ENCODE data around the gene HIC1. TPM values are rescaled to one million over a fixed set of nuclear protein-coding genes. Genes with fewer than 3 reads are reported as not detected.

Gene HIC1
- total RNA-seq, 2 experiments from 2014 or later = 35.1 TPM

DNA sequence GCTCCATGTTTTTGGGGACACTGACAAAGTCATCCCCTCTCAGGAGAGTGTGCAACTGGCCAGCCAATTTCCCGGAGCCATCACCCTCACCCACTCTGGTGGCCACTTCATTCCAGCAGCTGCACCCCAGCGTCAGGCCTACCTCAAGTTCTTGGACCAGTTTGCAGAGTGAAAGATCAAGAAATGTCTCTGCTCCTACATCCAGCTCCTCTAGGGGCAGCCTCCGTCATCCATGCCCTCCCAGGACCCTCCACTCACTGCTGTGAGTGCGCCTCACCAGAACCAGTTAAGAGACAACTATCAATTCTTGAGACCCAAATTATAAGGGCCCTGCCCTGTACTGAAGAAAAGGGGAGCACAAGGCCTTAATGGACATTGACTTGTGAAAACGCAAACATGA, 12.0 kb upstream of the HIC1 start:
- Mint-ChIP-seq H3K9me3 (no peaks in the 10 kb centered on the region), H3K27me3 (peaks cover under 1% of the 10 kb centered on the region), H3K36me3 (ENCODE audit: low read depth) (peaks cover 19% of the 10 kb centered on the region), H3K27ac (peak overlapping the region; percentile 97), H3K4me1 (ENCODE audit: low read depth) (peaks cover 21% of the 10 kb centered on the region), H3K4me3 (peak overlapping the region; percentile 94)
- POLR2A ChIA-PET = no interaction called here
- CTCF ChIA-PET = interaction anchor here (2.9 kb wide), 1 partner anchor 12 kb away, joined by 13 read pairs; the partner anchor contains the start of gene HIC1
- DNase-seq (no peak), ATAC-seq (no peak)
- intact Hi-C loops (cut with micrococcal nuclease) = no loop called here
- TF ChIP-seq, protein P1, sequence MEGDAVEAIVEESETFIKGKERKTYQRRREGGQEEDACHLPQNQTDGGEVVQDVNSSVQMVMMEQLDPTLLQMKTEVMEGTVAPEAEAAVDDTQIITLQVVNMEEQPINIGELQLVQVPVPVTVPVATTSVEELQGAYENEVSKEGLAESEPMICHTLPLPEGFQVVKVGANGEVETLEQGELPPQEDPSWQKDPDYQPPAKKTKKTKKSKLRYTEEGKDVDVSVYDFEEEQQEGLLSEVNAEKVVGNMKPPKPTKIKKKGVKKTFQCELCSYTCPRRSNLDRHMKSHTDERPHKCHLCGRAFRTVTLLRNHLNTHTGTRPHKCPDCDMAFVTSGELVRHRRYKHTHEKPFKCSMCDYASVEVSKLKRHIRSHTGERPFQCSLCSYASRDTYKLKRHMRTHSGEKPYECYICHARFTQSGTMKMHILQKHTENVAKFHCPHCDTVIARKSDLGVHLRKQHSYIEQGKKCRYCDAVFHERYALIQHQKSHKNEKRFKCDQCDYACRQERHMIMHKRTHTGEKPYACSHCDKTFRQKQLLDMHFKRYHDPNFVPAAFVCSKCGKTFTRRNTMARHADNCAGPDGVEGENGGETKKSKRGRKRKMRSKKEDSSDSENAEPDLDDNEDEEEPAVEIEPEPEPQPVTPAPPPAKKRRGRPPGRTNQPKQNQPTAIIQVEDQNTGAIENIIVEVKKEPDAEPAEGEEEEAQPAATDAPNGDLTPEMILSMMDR (IDR thresholded peaks at IDR 0.05) = no peak

DNA sequence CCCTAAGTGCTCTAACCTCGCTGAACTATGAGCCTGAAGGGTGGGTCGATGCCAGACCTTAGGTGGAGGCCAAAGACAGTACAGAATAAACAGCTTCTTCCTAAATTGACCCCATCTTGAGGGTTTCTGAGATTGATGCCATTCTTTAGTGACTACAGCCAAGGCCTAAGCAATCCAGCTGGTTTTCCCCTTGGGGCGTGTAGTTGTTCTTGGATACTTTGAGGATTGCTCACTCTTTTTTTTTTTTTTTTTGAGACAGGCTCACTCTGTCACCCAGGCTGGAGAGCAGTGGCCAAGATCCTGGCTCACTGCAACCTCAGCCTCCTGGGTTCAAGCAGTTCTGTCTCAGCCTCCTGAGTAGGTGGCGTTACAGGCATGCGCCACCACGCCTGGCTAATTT, 11.1 kb upstream of the HIC1 start:
- Mint-ChIP-seq H3K4me3 (peak overlapping the region; percentile 94), H3K27me3 (peaks cover 7% of the 10 kb centered on the region), H3K4me1 (ENCODE audit: low read depth) (peaks cover 27% of the 10 kb centered on the region), H3K36me3 (ENCODE audit: low read depth) (peaks cover 16% of the 10 kb centered on the region), H3K27ac (peak overlapping the region; percentile 97), H3K9me3 (no peaks in the 10 kb centered on the region)
- ATAC-seq (no peak), DNase-seq (no peak)
- intact Hi-C loops (cut with micrococcal nuclease) = no loop called here
- ChIA-PET POLR2A (interaction anchor here (0.6 to 1.2 kb wide), 3 partner anchors 9 to 294 kb away, joined by 3 to 4 read pairs (median 3); no protein-coding TSS in a partner anchor), CTCF (interaction anchor here (2.9 kb wide), 1 partner anchor 11 kb away, joined by 13 read pairs; the partner anchor contains the start of gene HIC1)
- TF ChIP-seq, protein P1 (IDR thresholded peaks at IDR 0.05) = no peak

DNA sequence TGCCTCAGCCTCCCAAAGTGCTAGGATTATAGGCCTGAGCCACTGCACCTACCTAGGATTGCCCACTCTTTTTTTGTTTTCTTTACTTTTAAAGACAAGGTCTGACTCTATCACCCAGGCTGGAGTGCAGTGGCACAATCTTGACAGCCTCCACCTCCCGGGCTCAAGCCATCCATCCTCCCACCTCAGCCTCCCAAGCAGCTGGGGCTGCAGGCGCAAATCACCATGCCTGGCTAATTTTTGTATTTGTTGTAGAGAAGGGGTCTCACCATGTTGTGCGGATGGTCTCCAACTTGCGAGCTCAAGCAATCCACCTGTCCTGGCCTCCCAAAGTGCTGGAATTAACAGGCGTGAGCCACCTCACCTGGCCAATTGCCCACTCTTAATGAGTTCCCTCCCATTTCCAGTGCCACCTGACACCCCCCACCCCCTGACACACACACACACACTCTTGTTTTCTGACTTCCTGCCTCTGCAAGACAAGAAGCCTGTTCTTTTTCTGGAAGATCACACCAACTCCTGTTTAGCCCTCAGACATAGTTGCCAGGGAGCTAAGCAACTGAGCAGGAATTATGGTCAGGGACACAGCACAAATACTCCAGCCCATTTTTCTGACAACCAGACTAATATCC, 10.5 kb upstream of the HIC1 start:
- ChIA-PET CTCF (interaction anchor here (2.9 kb wide), 1 partner anchor 11 kb away, joined by 13 read pairs; the partner anchor contains the start of gene HIC1), POLR2A (interaction anchor here (1.1 to 1.3 kb wide), 3 partner anchors 9 to 294 kb away, joined by 3 read pairs; no protein-coding TSS in a partner anchor)
- Mint-ChIP-seq H3K36me3 (ENCODE audit: low read depth) (peaks cover 16% of the 10 kb centered on the region), H3K9me3 (no peaks in the 10 kb centered on the region), H3K4me1 (ENCODE audit: low read depth) (peaks cover 33% of the 10 kb centered on the region), H3K4me3 (no peak overlapping the region), H3K27ac (peak overlapping the region; percentile 28), H3K27me3 (peaks cover 8% of the 10 kb centered on the region)
- ATAC-seq (no peak), DNase-seq (no peak)
- TF ChIP-seq, protein P1 (IDR thresholded peaks at IDR 0.05) = no peak
- intact Hi-C loops (cut with micrococcal nuclease) = no loop called here

DNA sequence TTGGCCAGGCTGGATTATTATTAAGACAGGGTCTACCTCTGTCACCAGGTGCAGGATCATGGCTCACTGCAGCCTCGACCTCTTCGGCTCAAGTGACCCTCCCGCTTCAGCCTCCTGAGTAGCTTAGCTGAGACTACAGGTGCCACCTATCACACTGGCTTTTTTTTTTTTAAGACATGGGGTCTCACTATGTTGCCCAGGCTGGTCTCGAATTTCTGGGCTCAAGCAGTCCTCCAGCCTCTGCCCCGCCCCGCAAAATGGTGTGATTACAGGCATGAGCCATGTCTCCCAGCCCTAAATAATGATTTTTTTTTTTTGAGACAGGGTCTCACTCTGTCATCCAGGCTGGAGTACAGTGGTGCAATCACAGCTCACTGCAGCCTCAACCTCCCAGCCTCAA, 7.3 kb upstream of the HIC1 start:
- CTCF ChIA-PET = interaction anchor here (1.0 kb wide), 1 partner anchor 197 kb away, joined by 5 read pairs; no protein-coding TSS in a partner anchor
- no peak overlapping the region for H3K27ac Mint-ChIP-seq
- intact Hi-C loops (cut with micrococcal nuclease) = no loop called here
- peaks cover 11% of the 10 kb centered on the region for H3K36me3 Mint-ChIP-seq (ENCODE audit: low read depth)
- H3K4me1 Mint-ChIP-seq (ENCODE audit: low read depth) = peaks cover 36% of the 10 kb centered on the region
- ATAC-seq = no peak
- DNase-seq = no peak
- TF ChIP-seq, protein P1 (IDR thresholded peaks at IDR 0.05) = no peak
- H3K9me3 Mint-ChIP-seq = no peaks in the 10 kb centered on the region
- H3K27me3 Mint-ChIP-seq = peaks cover 17% of the 10 kb centered on the region
- no peak overlapping the region for H3K4me3 Mint-ChIP-seq
- POLR2A ChIA-PET = interaction anchor here (1.5 kb wide), 1 partner anchor 8 kb away, joined by 3 read pairs; no protein-coding TSS in a partner anchor

DNA sequence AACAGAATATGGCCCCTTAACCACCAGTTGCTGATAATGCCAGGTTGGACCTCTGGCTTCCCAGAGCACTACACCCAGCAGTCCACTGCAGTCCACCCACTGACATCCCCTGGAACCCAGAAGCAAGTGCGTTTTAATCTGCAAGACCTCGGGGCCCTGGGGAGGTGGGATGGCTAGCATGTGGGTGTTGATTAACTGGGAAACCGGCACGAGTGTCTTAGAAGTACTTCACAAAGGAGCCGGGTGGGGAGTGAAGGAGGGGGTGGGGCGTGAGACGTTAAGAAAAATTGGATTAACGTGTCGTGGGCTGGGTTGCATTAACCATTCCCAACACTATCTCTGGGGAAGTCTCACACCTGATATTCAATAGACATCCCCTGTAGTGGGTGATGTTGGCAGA, 6.1 kb upstream of the HIC1 start:
- Mint-ChIP-seq H3K9me3 (no peaks in the 10 kb centered on the region), H3K4me1 (ENCODE audit: low read depth) (peaks cover 27% of the 10 kb centered on the region), H3K27me3 (peaks cover 17% of the 10 kb centered on the region), H3K4me3 (peak overlapping the region; percentile 69), H3K36me3 (ENCODE audit: low read depth) (peaks cover 3% of the 10 kb centered on the region), H3K27ac (no peak overlapping the region)
- no peak for ATAC-seq
- intact Hi-C loops (cut with micrococcal nuclease) = no loop called here
- CTCF ChIA-PET = interaction anchor here (1.0 kb wide), 1 partner anchor 196 kb away, joined by 4 read pairs; no protein-coding TSS in a partner anchor
- POLR2A ChIA-PET = interaction anchor here (0.8 kb wide), 1 partner anchor 233 kb away, joined by 3 read pairs; no protein-coding TSS in a partner anchor
- TF ChIP-seq, protein P1 (IDR thresholded peaks at IDR 0.05) = no peak
- DNase-seq = no peak
